PFSK-1 (cell line): Measurements from ENCODE around the gene EPSTI1.

Experiments used
- FOXP2 ChIP-seq: optimal IDR thresholded peaks from 2 replicates; pipeline ENCODE3; 2011; ENCODE audit warnings: borderline replicate concordance, control low read depth, inconsistent platforms; ENCODE audit not compliant: insufficient read depth; ENCODE audit errors: extremely low read length, extremely low read depth
- POLR2AphosphoS5 ChIP-seq: IDR thresholded peaks from 2 replicates; pipeline ENCODE4 v1.6.1; 2012; ENCODE audit warnings: low read depth, mild to moderate bottlenecking, control low read depth, low read length, moderate library complexity
- REST ChIP-seq, 2 experiments: IDR thresholded peaks; 2 replicates each; pipeline versions ENCODE4 v1.6.1 to v1.8.0; 2011 to 2012; ENCODE audit warnings: low read depth in 2 of 2, low read length in 2 of 2, control low read depth in 1 of 2, inconsistent platforms in 1 of 2, mild to moderate bottlenecking in 1 of 2, moderate library complexity in 1 of 2; ENCODE audit not compliant: insufficient read depth in 1 of 2
- SIN3A ChIP-seq: IDR thresholded peaks from 2 replicates; pipeline ENCODE4 v1.6.1; 2012; ENCODE audit warnings: mild to moderate bottlenecking, low read length, moderate library complexity, borderline replicate concordance; ENCODE audit not compliant: insufficient read depth
- TAF1 ChIP-seq: IDR thresholded peaks from 2 replicates; pipeline ENCODE4 v1.6.1; 2012; ENCODE audit warnings: low read length, control low read depth, borderline replicate concordance; ENCODE audit not compliant: insufficient read depth

EPSTI1 gene

GRCh38 chr13:42957881-42958280 lies 34.2 kb downstream of the EPSTI1 start:
- no peak for TF ChIP-seq REST (IDR thresholded peaks at IDR 0.05; ENCODE audit: insufficient read depth in 1 of 2, low read depth in 2 of 2, low read length in 2 of 2)
- TF ChIP-seq SIN3A: no peak

GRCh38 chr13:42950181-42950580 lies 41.9 kb downstream of the EPSTI1 start:
- TF ChIP-seq SIN3A (no peak), FOXP2 (no peak), REST (IDR thresholded peaks at IDR 0.05; ENCODE audit: insufficient read depth in 1 of 2, low read depth in 2 of 2, low read length in 2 of 2) (no peak), TAF1 (no peak)

GRCh38 chr13:42947925-42948324 lies 44.1 kb downstream of the EPSTI1 start:
- TF ChIP-seq TAF1 (no peak), FOXP2 (no peak), SIN3A (no peak), REST (IDR thresholded peaks at IDR 0.05; ENCODE audit: insufficient read depth in 1 of 2, low read depth in 2 of 2, low read length in 2 of 2) (no peak), POLR2AphosphoS5 (no peak)

- TF ChIP-seq SIN3A: no peak
- TF ChIP-seq TAF1: no peak
Observed at GRCh38 chr13:42946927-42947326, 45.1 kb downstream of the EPSTI1 start.

GRCh38 chr13:42929886-42930535 lies 62.0 kb downstream of the EPSTI1 start:
- TF ChIP-seq TAF1 (no peak), REST (IDR thresholded peaks at IDR 0.05; ENCODE audit: insufficient read depth in 1 of 2, low read depth in 2 of 2, low read length in 2 of 2) (no peak), SIN3A (no peak), POLR2AphosphoS5 (no peak), FOXP2 (no peak)
